Smooth muscle cell (in vitro differentiated cells): ENCODE measurements around the gene CHST8. TPM values are rescaled to one million over a fixed set of nuclear protein-coding genes. Genes with fewer than 3 reads are reported as not detected.

Experiments
- DNase-seq: peaks from one replicate; lab custom pipeline; 2025; ENCODE audit not compliant: unreplicated experiment; lab: John Stamatoyannopoulos, UW
- H2AFZ ChIP-seq: fragments of 200-600 bp; sonication (generic); 2 replicates; pipeline ENCODE4 v1.6.0; 2016; ENCODE audit warnings: antibody characterized with exemption, low read depth, mild to moderate bottlenecking
- H3F3A ChIP-seq: fragments of 200-600 bp; sonication (generic); 2 replicates; pipeline ENCODE4 v1.6.0; 2017; ENCODE audit warnings: antibody characterized with exemption, low read depth
- H3K27ac ChIP-seq: fragments of 200-600 bp; sonication (generic); 2 replicates; pipeline ENCODE4 v1.5.1; 2016; ENCODE audit warnings: low read depth, mild to moderate bottlenecking
- H3K27me3 ChIP-seq: fragments of 200-600 bp; sonication (generic); 2 replicates; pipeline ENCODE4 v1.6.1; 2016; ENCODE audit warnings: low read depth, mild to moderate bottlenecking
- H3K36me3 ChIP-seq: fragments of 200-600 bp; sonication (generic); 2 replicates; pipeline ENCODE4 v1.5.1; 2016; ENCODE audit warnings: low read depth
- H3K4me1 ChIP-seq: fragments of 200-600 bp; sonication (generic); 2 replicates; pipeline ENCODE4 v1.5.1; 2016; ENCODE audit warnings: low read depth
- H3K4me2 ChIP-seq: fragments of 200-600 bp; sonication (generic); 2 replicates; pipeline ENCODE4 v1.6.0; 2016; ENCODE audit warnings: mild to moderate bottlenecking
- H3K4me3 ChIP-seq: fragments of 200-600 bp; sonication (generic); 2 replicates; pipeline ENCODE4 v1.5.1; 2016; ENCODE audit warnings: mild to moderate bottlenecking
- H3K79me2 ChIP-seq: fragments of 200-600 bp; sonication (generic); 2 replicates; pipeline ENCODE4 v1.6.0; 2016; ENCODE audit warnings: low read depth, mild to moderate bottlenecking
- H3K9ac ChIP-seq: fragments of 200-600 bp; sonication (generic); 2 replicates; pipeline ENCODE4 v1.6.0; 2016; ENCODE audit warnings: low read depth
- H3K9me3 ChIP-seq: fragments of 200-600 bp; sonication (generic); replicated peaks from 2 replicates; pipeline ENCODE4 v1.5.1; 2016; ENCODE audit warnings: low read depth
- H4K20me1 ChIP-seq: fragments of 200-600 bp; sonication (generic); 2 replicates; pipeline ENCODE4 v1.6.0; 2016; ENCODE audit warnings: low read depth
- CTCF ChIP-seq: fragments of 200-600 bp; sonication (generic); IDR thresholded peaks from 2 replicates; pipeline ENCODE4 v1.5.1; 2017; ENCODE audit warnings: borderline replicate concordance, mild to moderate bottlenecking, antibody characterized with exemption; ENCODE audit not compliant: insufficient read depth, poor library complexity, severe bottlenecking
- WGBS: methylation state at CpG from one replicate; pipeline ENCODE4 v1.1.7; 2016; ENCODE audit warnings: low lambda C conversion rate; 5-methylcytosine and 5-hydroxymethylcytosine counted together
- polyA plus RNA-seq: library from polyadenylated mRNA; unstranded; fragments of >200 nt; fragmentation: Nextera tagmentation; extraction: Ambion mirVana; gene quantifications from 2 replicates; pipeline ENCODE4 v1.2.1, GENCODE V29; 2016
- total RNA-seq: library from RNA; depleted of rRNA; stranded (reverse); fragments of >200 nt; gene quantifications from 2 replicates; pipeline ENCODE4 v1.2.3, GENCODE V29; 2014

Gene CHST8
- total and polyA plus RNA-seq, 2 experiments from 2014 or later, result not detected

GRCh38 chr19:33812388-33813330, 190.9 kb downstream of the CHST8 start:
- no peak for TF ChIP-seq CTCF

GRCh38 chr19:33813391-33814101, 191.8 kb downstream of the CHST8 start:
- no peaks in the 10 kb centered on the region for H3K4me1 ChIP-seq

More at GRCh38 chr19:33812388-33813330, 190.9 kb downstream of the CHST8 start:
- peaks cover 29% of the 10 kb centered on the region for H4K20me1 ChIP-seq
- no peak overlapping the region for H2AFZ ChIP-seq
- H3K36me3 ChIP-seq, result no peaks in the 10 kb centered on the region
- H3K79me2 ChIP-seq, result no peaks in the 10 kb centered on the region
- no peaks in the 10 kb centered on the region for H3K4me1 ChIP-seq
- 96% methylated on average over 28 of the region's 28 CpGs for WGBS
- no peak overlapping the region for H3K4me2 ChIP-seq
- no peak overlapping the region for H3K4me3 ChIP-seq
- no peak overlapping the region for H3K9ac ChIP-seq
- no peaks in the 10 kb centered on the region for H3K9me3 ChIP-seq
- peaks cover 5% of the 10 kb centered on the region for H3F3A ChIP-seq
- H3K27me3 ChIP-seq, result no peaks in the 10 kb centered on the region
- DNase-seq, result no peak
- no peak overlapping the region for H3K27ac ChIP-seq

GRCh38 chr19:33814181-33815165, 192.7 kb downstream of the CHST8 start:
- H3K4me2 ChIP-seq, result no peak overlapping the region
- no peak for TF ChIP-seq CTCF
- H3K27me3 ChIP-seq, result no peaks in the 10 kb centered on the region
- no peaks in the 10 kb centered on the region for H3K36me3 ChIP-seq
- no peak for DNase-seq
- peaks cover 13% of the 10 kb centered on the region for H4K20me1 ChIP-seq
- no peaks in the 10 kb centered on the region for H3K9me3 ChIP-seq
- no peak overlapping the region for H3K27ac ChIP-seq
- H2AFZ ChIP-seq, result no peak overlapping the region
- WGBS, result 92% methylated on average over 21 of the region's 21 CpGs
- H3K4me1 ChIP-seq, result peaks cover 3% of the 10 kb centered on the region
- H3K9ac ChIP-seq, result no peak overlapping the region
- H3F3A ChIP-seq, result peaks cover 13% of the 10 kb centered on the region
- H3K4me3 ChIP-seq, result no peak overlapping the region
- H3K79me2 ChIP-seq, result no peaks in the 10 kb centered on the region

More at GRCh38 chr19:33813391-33814101, 191.8 kb downstream of the CHST8 start:
- Histone ChIP-seq H3K9me3 (no peaks in the 10 kb centered on the region), H3K36me3 (no peaks in the 10 kb centered on the region), H3K79me2 (no peaks in the 10 kb centered on the region), H3K4me3 (no peak overlapping the region), H3F3A (peaks cover 9% of the 10 kb centered on the region), H3K9ac (no peak overlapping the region), H4K20me1 (peaks cover 21% of the 10 kb centered on the region), H3K27me3 (no peaks in the 10 kb centered on the region), H2AFZ (no peak overlapping the region), H3K27ac (no peak overlapping the region), H3K4me2 (no peak overlapping the region)
- TF ChIP-seq CTCF, result no peak
- WGBS, result 93% methylated on average over 16 of the region's 16 CpGs
- DNase-seq, result no peak
